ENCODE results near the gene LHX6.

DNA sequence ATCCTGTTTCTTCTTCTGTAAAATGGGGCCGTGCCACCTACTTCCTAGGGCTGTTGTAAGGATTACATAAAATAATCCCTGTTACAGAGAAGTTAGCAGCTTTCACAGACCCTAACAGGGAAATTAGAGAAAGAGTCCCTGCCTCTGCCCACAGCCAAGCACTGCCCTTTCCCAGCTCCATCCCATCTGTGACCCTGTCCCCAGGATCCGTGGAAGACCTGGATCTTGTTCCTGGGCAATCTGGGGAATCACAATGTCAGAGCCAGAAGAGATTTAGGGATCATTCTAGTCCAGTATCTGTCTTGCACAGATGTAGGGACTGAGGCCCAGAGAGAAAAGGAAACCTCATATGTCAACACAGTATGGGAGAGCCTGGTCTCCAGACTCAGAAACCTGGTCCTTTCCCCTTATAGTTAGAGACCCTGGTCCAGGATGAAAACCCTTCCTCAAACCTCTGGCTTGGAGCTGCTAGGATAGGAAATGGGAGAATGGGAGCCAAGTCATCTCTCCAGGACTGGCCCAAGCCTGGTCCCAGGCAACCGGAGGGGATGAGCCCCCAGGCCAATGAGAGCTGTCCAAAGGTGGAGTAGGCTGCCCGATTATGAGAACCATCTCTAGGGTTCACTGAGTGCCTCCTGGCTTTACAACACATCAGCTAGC lies 12.5 kb downstream of the LHX6 start:
- TF ChIP-seq, protein P1, sequence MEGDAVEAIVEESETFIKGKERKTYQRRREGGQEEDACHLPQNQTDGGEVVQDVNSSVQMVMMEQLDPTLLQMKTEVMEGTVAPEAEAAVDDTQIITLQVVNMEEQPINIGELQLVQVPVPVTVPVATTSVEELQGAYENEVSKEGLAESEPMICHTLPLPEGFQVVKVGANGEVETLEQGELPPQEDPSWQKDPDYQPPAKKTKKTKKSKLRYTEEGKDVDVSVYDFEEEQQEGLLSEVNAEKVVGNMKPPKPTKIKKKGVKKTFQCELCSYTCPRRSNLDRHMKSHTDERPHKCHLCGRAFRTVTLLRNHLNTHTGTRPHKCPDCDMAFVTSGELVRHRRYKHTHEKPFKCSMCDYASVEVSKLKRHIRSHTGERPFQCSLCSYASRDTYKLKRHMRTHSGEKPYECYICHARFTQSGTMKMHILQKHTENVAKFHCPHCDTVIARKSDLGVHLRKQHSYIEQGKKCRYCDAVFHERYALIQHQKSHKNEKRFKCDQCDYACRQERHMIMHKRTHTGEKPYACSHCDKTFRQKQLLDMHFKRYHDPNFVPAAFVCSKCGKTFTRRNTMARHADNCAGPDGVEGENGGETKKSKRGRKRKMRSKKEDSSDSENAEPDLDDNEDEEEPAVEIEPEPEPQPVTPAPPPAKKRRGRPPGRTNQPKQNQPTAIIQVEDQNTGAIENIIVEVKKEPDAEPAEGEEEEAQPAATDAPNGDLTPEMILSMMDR (IDR thresholded peaks at IDR 0.05; ENCODE audit: poor library complexity, severe bottlenecking), result no peak
- TF ChIP-seq RAD21 (conservative IDR thresholded peaks at IDR 0.05), result no peak
- TF ChIP-seq, protein P2, sequence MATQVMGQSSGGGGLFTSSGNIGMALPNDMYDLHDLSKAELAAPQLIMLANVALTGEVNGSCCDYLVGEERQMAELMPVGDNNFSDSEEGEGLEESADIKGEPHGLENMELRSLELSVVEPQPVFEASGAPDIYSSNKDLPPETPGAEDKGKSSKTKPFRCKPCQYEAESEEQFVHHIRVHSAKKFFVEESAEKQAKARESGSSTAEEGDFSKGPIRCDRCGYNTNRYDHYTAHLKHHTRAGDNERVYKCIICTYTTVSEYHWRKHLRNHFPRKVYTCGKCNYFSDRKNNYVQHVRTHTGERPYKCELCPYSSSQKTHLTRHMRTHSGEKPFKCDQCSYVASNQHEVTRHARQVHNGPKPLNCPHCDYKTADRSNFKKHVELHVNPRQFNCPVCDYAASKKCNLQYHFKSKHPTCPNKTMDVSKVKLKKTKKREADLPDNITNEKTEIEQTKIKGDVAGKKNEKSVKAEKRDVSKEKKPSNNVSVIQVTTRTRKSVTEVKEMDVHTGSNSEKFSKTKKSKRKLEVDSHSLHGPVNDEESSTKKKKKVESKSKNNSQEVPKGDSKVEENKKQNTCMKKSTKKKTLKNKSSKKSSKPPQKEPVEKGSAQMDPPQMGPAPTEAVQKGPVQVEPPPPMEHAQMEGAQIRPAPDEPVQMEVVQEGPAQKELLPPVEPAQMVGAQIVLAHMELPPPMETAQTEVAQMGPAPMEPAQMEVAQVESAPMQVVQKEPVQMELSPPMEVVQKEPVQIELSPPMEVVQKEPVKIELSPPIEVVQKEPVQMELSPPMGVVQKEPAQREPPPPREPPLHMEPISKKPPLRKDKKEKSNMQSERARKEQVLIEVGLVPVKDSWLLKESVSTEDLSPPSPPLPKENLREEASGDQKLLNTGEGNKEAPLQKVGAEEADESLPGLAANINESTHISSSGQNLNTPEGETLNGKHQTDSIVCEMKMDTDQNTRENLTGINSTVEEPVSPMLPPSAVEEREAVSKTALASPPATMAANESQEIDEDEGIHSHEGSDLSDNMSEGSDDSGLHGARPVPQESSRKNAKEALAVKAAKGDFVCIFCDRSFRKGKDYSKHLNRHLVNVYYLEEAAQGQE (IDR thresholded peaks at IDR 0.05; ENCODE audit: borderline replicate concordance), result no peak
- TF ChIP-seq POLR2AphosphoS5 (IDR thresholded peaks at IDR 0.05), result no peak
- TF ChIP-seq EZH2 (IDR thresholded peaks at IDR 0.05; ENCODE audit: borderline replicate concordance, insufficient read depth, low read length, poor library complexity, severe bottlenecking), result no peak
- TF ChIP-seq TAF1 (IDR thresholded peaks at IDR 0.05; ENCODE audit: low read depth), result no peak
- no peak for TF ChIP-seq EP300 (conservative IDR thresholded peaks at IDR 0.05; ENCODE audit: poor library complexity, severe bottlenecking)
- TF ChIP-seq MXI1 (conservative IDR thresholded peaks at IDR 0.05; ENCODE audit: poor library complexity, severe bottlenecking), result no peak
- no peak for TF ChIP-seq SMC3 (conservative IDR thresholded peaks at IDR 0.05; ENCODE audit: poor library complexity)
